Neutrophil (primary cell): ENCODE results near the gene TSPY4.
"Not testable (repeated sequence)": the region's sequence is repeated elsewhere in the genome, so short reads cannot be mapped to it uniquely, and the experiment has no call there.

Experiments used
- H3K27ac ChIP-seq: fragments of 200-600 bp; sonication (generic); 2 replicates; pipeline ENCODE4 v1.5.1; 2016; ENCODE audit warnings: mild to moderate bottlenecking, moderate library complexity
- H3K27me3 ChIP-seq: fragments of 200-600 bp; sonication (generic); 2 replicates; pipeline ENCODE4 v1.6.0; 2016; ENCODE audit warnings: mild to moderate bottlenecking
- H3K36me3 ChIP-seq: fragments of 200-600 bp; sonication (generic); 2 replicates; pipeline ENCODE4 v1.5.1; 2017
- H3K4me1 ChIP-seq, 2 experiments: fragments of 200-600 bp in 1 of 2; sonication (generic) in 1 of 2; 1 replicate in 1 of 2; 2 replicates in 1 of 2; pipeline versions ENCODE4 v1.5.1 to v1.6.1; 2013 to 2016; ENCODE audit warnings: low read depth in 1 of 2, low read length in 1 of 2, mild to moderate bottlenecking in 1 of 2, moderate library complexity in 1 of 2; ENCODE audit not compliant: control insufficient read depth in 1 of 2, insufficient read depth in 1 of 2
- H3K4me3 ChIP-seq, 2 experiments: fragments of 200-600 bp in 1 of 2; sonication (generic) in 1 of 2; 1 replicate in 1 of 2; 2 replicates in 1 of 2; pipeline ENCODE4 v1.5.1; 2013 to 2016; ENCODE audit warnings: low read depth in 1 of 2, low read length in 1 of 2, mild to moderate bottlenecking in 1 of 2, moderate library complexity in 1 of 2
- H3K9me3 ChIP-seq: fragments of 200-600 bp; sonication (generic); 2 replicates; pipeline ENCODE4 v1.5.1; 2016
- TF ChIP-seq, protein P1 (sequence below): fragments of 200-600 bp; sonication (generic); IDR thresholded peaks from 2 replicates; pipeline ENCODE4 v1.5.1; 2016; ENCODE audit warnings: antibody characterized with exemption

TSPY4 gene, protein sequence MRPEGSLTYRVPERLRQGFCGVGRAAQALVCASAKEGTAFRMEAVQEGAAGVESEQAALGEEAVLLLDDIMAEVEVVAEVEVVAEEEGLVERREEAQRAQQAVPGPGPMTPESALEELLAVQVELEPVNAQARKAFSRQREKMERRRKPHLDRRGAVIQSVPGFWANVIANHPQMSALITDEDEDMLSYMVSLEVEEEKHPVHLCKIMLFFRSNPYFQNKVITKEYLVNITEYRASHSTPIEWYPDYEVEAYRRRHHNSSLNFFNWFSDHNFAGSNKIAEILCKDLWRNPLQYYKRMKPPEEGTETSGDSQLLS

DNA sequence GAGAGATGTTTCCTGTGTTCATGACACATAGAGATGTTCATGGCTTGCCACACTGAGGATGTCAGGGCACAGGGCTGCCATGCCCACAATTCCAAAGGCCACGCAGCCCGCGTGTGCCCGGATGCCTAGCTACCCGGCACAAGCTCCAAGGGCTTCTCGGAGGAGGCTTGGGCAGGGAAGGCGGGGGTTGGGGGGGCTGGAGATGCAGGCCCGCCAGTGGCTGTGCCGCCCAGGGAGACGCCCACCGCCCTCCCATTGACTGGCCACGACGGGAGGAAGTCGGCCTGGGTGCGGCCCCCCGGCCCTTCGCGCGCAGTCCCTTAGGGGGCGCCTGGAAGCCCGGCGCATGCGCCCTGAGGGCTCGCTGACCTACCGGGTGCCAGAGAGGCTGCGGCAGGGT lies at the start of gene TSPY4:
TSS of gene TSPY4 (plus strand) at position 301 of the 400 bp plus-strand sequence. CDS start at position 347, 46 bp downstream.
- not testable (repeated sequence) for H3K27ac ChIP-seq, H3K4me1 ChIP-seq, H3K9me3 ChIP-seq, H3K4me3 ChIP-seq, H3K27me3 ChIP-seq, H3K36me3 ChIP-seq

DNA sequence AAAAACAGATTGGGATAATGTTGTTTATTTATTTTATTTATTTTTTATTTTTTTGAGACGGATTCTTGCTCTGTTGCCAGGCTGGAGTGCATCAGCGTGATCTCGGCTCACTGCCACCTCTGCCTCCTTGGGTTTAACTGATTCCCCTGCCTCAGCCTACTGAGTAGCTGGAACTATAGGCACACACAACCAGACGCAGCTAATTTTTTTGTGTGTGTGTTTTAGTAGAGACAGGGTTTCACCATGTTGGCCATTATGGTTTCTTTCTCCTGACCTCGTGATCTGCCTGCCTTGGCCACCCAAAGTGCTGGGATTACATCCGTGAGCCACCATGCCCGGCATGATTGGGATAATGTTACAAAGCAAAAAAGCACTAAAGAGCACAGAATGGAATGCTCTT lies 16.3 kb upstream of the TSPY4 start:
- Histone ChIP-seq H3K4me1 (no peaks in the 10 kb centered on the region), H3K9me3 (no peaks in the 10 kb centered on the region), H3K27me3 (no peaks in the 10 kb centered on the region), H3K27ac (no peak overlapping the region), H3K36me3 (no peaks in the 10 kb centered on the region), H3K4me3 (no peak overlapping the region)
- TF ChIP-seq, protein P1, sequence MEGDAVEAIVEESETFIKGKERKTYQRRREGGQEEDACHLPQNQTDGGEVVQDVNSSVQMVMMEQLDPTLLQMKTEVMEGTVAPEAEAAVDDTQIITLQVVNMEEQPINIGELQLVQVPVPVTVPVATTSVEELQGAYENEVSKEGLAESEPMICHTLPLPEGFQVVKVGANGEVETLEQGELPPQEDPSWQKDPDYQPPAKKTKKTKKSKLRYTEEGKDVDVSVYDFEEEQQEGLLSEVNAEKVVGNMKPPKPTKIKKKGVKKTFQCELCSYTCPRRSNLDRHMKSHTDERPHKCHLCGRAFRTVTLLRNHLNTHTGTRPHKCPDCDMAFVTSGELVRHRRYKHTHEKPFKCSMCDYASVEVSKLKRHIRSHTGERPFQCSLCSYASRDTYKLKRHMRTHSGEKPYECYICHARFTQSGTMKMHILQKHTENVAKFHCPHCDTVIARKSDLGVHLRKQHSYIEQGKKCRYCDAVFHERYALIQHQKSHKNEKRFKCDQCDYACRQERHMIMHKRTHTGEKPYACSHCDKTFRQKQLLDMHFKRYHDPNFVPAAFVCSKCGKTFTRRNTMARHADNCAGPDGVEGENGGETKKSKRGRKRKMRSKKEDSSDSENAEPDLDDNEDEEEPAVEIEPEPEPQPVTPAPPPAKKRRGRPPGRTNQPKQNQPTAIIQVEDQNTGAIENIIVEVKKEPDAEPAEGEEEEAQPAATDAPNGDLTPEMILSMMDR, result no peak

DNA sequence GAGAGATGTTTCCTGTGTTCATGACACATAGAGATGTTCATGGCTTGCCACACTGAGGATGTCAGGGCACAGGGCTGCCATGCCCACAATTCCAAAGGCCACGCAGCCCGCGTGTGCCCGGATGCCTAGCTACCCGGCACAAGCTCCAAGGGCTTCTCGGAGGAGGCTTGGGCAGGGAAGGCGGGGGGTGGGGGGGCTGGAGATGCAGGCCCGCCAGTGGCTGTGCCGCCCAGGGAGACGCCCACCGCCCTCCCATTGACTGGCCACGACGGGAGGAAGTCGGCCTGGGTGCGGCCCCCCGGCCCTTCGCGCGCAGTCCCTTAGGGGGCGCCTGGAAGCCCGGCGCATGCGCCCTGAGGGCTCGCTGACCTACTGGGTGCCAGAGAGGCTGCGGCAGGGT lies 20.2 kb downstream of the TSPY4 start, which contains the start of gene TSPY8:
TSS of gene TSPY8 (plus strand) at position 301 of the 400 bp plus-strand sequence. CDS start at position 347, 46 bp downstream.
- H3K9me3 ChIP-seq, H3K4me3 ChIP-seq, H3K27me3 ChIP-seq, H3K27ac ChIP-seq, H3K36me3 ChIP-seq, H3K4me1 ChIP-seq: not testable (repeated sequence)
